ENCODE measurements around the gene SPDYE1.
A peak's percentile ranks its signal among the peaks of the same experiment; 100 is the strongest.
"Not testable (repeated sequence)": the region's sequence is repeated elsewhere in the genome, so short reads cannot be mapped to it uniquely, and the experiment has no call there.

Gene SPDYE1

DNA sequence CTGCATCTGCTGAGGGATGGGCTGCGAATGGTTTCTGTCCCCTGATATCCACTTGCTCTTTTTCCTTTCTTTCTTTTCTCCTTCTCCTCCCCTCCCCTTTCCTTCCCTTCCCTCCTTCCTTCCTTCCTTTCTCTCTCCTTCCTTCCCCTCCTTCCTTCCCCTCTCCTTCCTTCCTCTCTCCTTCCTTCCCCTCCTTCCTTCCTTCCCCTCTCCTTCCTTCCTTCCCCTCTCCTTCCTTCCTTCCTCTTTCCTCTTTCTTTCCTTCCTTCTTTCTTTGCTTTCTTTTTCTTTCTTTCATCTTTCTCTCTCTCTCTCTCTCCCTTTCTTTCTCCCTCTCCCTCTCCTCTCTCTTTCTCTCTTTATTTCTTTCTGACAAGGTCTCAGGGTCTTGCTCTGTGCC lies 20.2 kb upstream of the SPDYE1 start:
- H3K4me3 ChIP-seq (ENCODE audit: low read length), result no peak overlapping the region
- DNase-seq (ENCODE audit: low read depth), result no peak
- TF ChIP-seq, protein P1, sequence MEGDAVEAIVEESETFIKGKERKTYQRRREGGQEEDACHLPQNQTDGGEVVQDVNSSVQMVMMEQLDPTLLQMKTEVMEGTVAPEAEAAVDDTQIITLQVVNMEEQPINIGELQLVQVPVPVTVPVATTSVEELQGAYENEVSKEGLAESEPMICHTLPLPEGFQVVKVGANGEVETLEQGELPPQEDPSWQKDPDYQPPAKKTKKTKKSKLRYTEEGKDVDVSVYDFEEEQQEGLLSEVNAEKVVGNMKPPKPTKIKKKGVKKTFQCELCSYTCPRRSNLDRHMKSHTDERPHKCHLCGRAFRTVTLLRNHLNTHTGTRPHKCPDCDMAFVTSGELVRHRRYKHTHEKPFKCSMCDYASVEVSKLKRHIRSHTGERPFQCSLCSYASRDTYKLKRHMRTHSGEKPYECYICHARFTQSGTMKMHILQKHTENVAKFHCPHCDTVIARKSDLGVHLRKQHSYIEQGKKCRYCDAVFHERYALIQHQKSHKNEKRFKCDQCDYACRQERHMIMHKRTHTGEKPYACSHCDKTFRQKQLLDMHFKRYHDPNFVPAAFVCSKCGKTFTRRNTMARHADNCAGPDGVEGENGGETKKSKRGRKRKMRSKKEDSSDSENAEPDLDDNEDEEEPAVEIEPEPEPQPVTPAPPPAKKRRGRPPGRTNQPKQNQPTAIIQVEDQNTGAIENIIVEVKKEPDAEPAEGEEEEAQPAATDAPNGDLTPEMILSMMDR (conservative IDR thresholded peaks at IDR 0.05; ENCODE audit: low read length), result no peak

DNA sequence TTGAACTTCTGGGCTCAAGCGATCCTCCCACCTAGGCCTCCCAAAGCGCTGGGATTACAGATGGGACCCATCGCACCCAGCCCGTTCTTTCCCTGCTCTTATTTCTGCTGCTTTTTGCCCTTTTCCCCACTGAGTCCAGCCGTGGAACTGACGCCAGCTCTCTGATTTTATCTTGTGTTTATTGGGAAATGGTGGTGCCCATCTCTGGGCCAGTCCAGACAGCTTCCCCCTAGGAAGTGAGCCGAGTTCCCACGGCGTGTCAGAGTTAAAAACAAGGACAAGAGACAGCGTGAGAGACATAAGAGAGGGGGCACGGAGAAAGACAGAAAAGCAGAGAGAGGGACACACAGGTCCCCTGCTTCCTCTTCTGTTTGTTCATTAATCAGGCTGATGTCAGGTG lies 19.6 kb upstream of the SPDYE1 start:
- not testable (repeated sequence) for DNase-seq (ENCODE audit: low read depth); H3K4me3 ChIP-seq (ENCODE audit: low read length)

DNA sequence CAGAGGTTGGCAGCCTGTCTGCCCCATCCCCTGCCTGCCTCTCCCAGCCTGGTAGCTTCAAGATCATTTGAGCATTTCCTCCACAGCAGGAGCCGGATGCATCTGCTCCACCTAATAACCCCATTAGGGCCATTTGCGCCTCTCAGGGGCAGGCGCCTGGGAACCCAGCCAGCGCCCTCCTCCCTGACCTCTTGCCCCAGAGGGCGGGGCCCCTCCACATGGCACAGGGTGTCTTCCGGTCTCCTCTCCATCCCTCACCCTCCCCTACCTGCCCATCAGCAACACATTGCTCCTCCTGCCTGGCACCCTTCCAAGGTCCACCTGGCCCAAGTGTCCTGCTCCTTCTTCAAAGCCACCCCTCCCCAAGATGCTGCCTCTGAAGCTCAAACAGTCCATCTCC lies 14.8 kb upstream of the SPDYE1 start:
- DNase-seq (ENCODE audit: low read depth); H3K4me3 ChIP-seq (ENCODE audit: low read length): not testable (repeated sequence)

DNA sequence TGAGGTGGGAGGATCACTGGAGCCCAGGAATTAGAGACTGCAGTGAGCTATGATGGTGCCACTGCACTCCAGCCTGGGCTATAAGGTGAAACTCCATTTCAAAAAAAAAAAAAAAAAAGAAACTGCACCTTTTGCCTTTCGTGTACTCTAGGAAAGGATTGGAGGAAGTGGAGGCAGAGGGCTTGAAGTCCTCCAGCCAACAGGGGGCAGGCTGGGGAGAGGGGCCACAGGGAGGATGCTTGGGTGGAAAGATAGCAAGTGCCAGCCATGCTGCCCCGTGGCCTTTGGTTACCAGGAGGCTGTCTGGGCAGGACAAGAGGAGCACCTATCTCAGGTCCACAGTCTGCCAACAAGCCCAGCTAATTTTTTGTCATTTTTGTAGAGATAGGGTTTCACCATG lies 14.0 kb upstream of the SPDYE1 start:
- DNase-seq (ENCODE audit: low read depth); H3K4me3 ChIP-seq (ENCODE audit: low read length): not testable (repeated sequence)

DNA sequence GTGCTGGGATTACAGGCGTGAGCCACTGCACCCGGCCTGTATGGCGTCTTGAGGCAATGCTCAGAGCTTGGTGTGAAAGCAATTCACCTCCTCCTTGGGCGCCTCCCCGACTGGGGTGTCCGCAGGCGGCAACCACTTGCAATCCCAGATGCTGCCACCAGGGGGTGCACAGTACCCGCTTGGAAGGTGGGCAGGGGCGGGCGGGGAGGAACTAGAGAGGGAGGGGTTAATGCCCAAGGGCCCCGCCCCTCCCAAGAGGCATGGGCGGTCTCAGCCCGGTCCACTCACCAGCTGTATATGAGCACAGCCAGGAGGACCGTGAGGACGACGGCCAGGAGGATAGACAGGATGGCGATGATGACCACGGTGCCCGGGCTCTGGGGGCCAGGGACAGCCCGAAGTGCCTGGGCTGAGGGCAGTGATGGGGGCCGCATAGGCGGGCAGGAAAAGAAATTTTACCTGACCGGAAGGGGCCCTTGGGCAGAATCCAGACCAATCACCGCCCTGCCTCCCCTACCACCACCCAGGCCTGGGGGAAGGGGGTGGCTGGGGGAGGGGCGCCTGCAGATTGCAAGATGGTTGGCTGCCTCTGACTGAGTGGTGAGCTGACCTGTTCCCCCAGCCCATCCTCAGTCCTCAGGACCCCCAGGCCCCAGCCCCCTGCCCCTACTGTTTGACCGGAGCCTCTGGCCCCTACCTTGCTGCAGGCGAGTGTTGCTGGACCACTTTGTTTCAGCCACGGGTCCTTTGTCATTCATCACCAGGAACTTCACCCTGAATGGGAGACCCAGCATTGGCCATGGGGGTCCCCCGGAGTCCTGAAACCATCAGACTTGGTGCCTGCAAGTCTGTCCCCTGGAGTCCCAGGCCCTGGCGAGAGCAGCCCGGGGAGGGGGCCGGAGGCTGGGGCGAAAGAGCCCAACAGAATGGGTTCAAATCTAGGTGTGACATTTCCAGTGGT lies 11.5 kb upstream of the SPDYE1 start:
- peak; percentile 51 for DNase-seq (ENCODE audit: low read depth)
- H3K4me3 ChIP-seq (ENCODE audit: low read length), result not testable (repeated sequence)
- TF ChIP-seq, protein P1 (conservative IDR thresholded peaks at IDR 0.05; ENCODE audit: low read length), result peak; percentile 34

DNA sequence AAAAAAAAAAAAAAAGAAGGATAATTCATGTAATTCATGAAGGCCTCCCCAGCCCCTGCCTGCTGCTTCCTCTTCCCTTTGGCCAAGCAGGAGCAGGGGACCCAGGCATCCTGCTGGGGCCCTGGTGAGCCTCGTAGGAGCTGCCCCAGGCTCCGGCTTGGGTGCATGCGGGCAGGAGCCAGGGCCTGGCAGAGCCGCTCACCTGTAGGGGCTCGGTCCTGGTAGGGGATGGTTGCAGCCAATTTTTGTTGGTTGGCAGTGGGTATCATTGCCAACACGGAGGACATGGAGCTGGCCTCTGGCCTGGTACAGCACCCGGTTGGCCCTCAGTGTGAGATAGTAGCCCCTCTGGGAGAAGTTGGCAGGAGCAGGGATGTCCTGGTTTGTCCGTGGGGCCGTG lies 10.2 kb upstream of the SPDYE1 start:
- DNase-seq (ENCODE audit: low read depth); H3K4me3 ChIP-seq (ENCODE audit: low read length): not testable (repeated sequence)

DNA sequence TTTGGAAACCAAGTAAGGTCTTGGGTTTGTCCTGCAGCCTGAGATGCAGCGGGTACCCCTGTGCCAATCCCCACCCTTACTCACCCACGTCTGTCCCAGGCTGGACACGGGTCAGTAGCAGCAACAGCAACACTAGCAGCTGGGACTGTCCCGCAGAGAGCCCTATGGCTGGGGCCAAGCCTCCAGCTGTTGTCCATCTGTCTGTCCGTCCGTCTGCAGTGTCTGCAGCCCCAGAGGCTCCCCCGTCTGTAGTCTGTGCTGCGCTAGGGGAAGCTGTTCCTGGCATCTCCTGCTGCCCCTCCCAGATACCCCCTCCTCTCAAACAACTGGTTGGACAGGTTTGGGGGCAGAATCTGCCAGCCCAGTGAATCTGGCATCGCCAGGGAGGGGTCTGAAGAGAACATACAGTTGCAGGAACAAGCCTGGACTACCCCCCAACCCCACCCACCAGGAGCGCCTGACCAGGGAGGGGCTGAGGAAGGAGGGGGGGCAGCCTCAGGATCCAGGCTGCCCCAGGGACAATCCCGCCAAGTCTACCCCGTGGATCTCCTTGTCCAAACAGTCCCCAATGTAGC lies 7.6 kb upstream of the SPDYE1 start:
- DNase-seq (ENCODE audit: low read depth); H3K4me3 ChIP-seq (ENCODE audit: low read length): not testable (repeated sequence)

DNA sequence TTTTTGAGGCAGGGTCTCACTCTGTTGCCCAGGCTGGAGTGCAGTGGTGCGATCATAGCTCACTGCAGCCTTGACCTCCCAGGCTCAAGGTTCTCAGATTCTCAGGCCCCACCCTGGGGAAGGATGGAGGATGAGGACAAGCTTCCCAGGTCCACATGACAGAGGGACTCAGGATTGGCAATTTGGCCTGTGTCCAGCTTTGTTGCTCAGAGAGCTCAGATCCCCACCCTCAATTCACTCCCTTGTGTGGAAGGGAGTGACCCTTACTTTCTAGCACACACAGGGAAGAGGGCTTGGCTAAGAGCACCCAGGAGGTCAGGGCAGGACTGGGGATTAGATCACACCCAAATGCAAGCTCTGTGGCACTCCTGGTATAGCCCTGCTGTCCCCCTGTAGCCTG lies 6.9 kb upstream of the SPDYE1 start:
- DNase-seq (ENCODE audit: low read depth); H3K4me3 ChIP-seq (ENCODE audit: low read length): not testable (repeated sequence)

DNA sequence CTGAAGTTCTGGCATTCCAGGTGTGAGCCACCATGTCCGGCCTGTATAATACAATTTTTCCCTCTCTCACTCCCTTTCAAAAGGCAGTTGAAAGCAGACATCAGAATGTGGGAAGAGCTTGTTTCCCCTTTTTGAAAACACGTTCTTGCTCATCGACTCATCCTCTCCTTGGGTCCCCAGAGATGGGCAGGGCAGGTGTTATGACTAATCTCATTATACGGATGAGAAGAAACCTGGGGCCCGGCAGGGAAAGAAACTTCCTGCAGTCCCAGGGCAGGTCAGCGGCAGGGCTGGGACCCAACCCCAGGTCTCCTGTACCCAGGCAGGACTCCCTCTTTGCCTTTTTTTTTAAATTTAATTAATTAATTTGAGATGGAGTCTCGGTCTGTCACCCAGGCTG lies 4.8 kb upstream of the SPDYE1 start:
- H3K4me3 ChIP-seq (ENCODE audit: low read length), result not testable (repeated sequence)
- DNase-seq (ENCODE audit: low read depth), result peak; percentile 55

DNA sequence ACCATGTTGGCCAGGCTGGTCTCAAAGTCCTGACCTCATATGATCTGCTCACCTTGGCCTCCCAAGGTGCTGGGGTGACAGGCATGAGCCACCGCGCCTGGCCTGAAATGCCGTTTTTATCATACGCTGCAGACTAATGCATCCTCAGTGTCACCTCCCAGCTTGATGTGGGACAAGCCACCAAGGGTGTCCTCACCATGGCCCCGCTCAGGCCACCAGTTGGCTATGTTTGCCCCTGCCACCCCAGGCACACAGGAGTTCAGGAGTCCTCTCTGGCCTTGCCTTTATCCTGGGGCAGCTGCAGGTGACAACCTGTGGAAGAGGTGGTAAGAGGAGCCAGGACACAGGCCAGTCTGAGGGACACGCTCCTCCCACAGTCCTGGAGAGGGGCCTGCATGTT lies 3.0 kb upstream of the SPDYE1 start:
- DNase-seq (ENCODE audit: low read depth); H3K4me3 ChIP-seq (ENCODE audit: low read length): not testable (repeated sequence)

DNA sequence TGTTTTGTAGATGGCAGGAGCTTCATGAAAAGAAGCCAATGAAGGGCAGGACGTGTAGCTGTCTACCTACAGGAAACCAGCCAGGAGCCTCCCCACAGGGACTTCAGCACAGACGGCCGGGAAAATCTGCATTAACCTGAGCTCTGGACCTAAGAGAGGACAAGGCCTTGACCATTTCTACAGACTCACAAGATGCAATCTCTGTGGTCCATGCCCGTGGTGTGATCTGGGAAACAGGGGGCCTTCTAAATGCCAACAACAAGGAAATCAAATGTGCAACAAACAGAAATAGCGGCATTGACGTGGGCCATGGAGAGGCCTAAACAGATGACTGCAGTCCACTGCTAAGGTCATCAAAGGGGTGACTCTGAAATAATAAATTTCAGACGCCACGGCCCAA lies 14.4 kb downstream of the SPDYE1 start:
- DNase-seq (ENCODE audit: low read depth); H3K4me3 ChIP-seq (ENCODE audit: low read length): not testable (repeated sequence)

DNA sequence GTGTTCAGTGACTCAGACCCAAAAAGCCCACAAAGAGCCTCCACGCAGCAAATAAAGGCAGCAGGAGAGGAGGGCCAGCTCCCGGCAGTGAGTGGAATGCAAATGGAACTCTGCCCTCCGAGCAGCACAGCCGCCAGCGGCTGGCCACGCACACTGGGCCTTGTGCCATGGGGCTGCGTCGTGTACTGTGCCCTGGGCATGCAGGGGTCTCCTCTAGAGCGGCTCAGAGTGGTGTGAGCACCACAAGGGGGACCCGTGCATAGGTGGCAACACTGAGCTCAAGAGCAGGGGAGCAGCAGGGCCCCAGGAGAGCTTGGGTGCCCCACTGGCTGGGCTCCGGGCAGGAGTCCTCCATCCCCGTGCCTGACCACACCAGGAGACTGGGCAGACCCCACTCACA lies 17.4 kb downstream of the SPDYE1 start:
- not testable (repeated sequence) for H3K4me3 ChIP-seq (ENCODE audit: low read length); DNase-seq (ENCODE audit: low read depth)

All from AG10803 (cell line).